Esophagus squamous epithelium (tissue), 4 donors: ENCODE results near the gene SGK2.

Source experiments
- POLR2A ChIP-seq, 4 donors: fragments of 450-650 bp; IDR thresholded peaks; one replicate each; pipeline ENCODE4 v1.6.1; 2017; ENCODE audit warnings: antibody characterized with exemption in 4 of 4, mild to moderate bottlenecking in 4 of 4, moderate library complexity in 3 of 4
- TF ChIP-seq, protein P1 (sequence below), 6 experiments: fragments of 450-650 bp in 4 of 6; fragments of 200-600 bp in 2 of 6; sonication (generic) in 2 of 6; IDR thresholded peaks; one replicate each; pipeline ENCODE4 v1.5.1; 2016 to 2019; ENCODE audit warnings: antibody characterized with exemption in 6 of 6, mild to moderate bottlenecking in 4 of 6, moderate library complexity in 4 of 6

DNA sequence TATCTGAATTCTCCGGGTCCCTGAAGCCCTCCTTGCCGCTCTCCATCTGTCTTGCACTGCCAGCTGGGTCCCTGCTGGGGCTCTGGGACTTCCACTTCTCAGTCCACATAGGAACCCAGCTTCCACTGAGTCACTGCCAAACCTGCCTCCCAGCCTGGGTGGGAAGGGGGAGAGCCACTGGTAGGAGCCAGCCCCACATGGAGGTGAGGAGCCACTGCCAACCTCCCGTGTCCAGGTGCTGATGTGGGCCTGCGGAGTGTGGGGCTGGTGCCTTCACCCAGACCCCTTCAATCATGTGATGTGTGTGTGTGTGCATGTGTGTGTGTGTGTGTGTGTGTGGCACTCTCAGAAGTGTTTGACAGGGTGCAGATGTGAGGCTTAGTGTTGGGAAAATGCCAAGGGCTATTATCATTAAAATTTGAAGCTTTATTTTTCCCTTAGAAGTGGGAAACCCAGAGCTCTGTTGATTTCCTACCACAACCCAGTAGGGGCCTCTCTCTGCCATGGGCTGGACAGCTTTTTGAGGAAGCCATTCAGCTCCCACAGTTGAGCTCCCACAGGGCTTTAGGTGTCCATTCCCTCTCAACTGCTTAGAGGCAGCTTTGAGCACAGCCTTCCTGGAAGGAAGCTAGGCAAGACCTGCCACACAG lies 9.3 kb upstream of the SGK2 start:
- TF ChIP-seq, protein P1, sequence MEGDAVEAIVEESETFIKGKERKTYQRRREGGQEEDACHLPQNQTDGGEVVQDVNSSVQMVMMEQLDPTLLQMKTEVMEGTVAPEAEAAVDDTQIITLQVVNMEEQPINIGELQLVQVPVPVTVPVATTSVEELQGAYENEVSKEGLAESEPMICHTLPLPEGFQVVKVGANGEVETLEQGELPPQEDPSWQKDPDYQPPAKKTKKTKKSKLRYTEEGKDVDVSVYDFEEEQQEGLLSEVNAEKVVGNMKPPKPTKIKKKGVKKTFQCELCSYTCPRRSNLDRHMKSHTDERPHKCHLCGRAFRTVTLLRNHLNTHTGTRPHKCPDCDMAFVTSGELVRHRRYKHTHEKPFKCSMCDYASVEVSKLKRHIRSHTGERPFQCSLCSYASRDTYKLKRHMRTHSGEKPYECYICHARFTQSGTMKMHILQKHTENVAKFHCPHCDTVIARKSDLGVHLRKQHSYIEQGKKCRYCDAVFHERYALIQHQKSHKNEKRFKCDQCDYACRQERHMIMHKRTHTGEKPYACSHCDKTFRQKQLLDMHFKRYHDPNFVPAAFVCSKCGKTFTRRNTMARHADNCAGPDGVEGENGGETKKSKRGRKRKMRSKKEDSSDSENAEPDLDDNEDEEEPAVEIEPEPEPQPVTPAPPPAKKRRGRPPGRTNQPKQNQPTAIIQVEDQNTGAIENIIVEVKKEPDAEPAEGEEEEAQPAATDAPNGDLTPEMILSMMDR (IDR thresholded peaks at IDR 0.05): no peak
- no peak for TF ChIP-seq POLR2A (IDR thresholded peaks at IDR 0.05)
